HEK293T (cell line): Measurements from ENCODE around the gene FARP2.

Experiments
- CTCF ChIA-PET: fragments of 350-600 bp; formaldehyde crosslinking; extraction: SDS; loops from one replicate; lab custom pipeline; 2021; ENCODE audit warnings: antibody characterized with exemption, inconsistent platforms; lab: Yijun Ruan, JAX
- POLR2A ChIA-PET: fragments of 350-600 bp; formaldehyde crosslinking; extraction: SDS; loops from one replicate; lab custom pipeline; 2020; ENCODE audit warnings: antibody characterized with exemption, inconsistent platforms; lab: Yijun Ruan, JAX
- DNase-seq: peaks from one replicate; pipeline ENCODE4 v3.0.0; 2012; ENCODE audit warnings: mixed read lengths; ENCODE audit errors: extremely low spot score
- ARNT ChIP-seq: fragments of 450-650 bp; IDR thresholded peaks from 2 replicates; pipeline ENCODE4 v1.6.1; 2017; ENCODE audit warnings: mild to moderate bottlenecking
- BHLHE40 ChIP-seq: fragments of 450-650 bp; IDR thresholded peaks from 2 replicates; pipeline ENCODE4 v1.6.1; 2016; ENCODE audit warnings: mild to moderate bottlenecking, moderate library complexity, borderline replicate concordance
- CTBP1 ChIP-seq: fragments of 450-650 bp; IDR thresholded peaks from 2 replicates; pipeline ENCODE4 v1.6.1; 2016; ENCODE audit warnings: borderline replicate concordance
- ELF4 ChIP-seq: fragments of 450-650 bp; IDR thresholded peaks from 2 replicates; pipeline ENCODE4 v1.6.1; 2017; ENCODE audit warnings: antibody characterized with exemption
- FOXA1 ChIP-seq: fragments of 450-650 bp; IDR thresholded peaks from 2 replicates; pipeline ENCODE4 v1.6.1; 2016; ENCODE audit warnings: mild to moderate bottlenecking
- FOXK2 ChIP-seq: fragments of 450-650 bp; IDR thresholded peaks from 2 replicates; pipeline ENCODE4 v1.6.1; 2016; ENCODE audit warnings: mild to moderate bottlenecking
- FOXM1 ChIP-seq: fragments of 450-650 bp; IDR thresholded peaks from 2 replicates; pipeline ENCODE4 v1.6.1; 2017; ENCODE audit warnings: mild to moderate bottlenecking, borderline replicate concordance
- HDGF ChIP-seq: fragments of 450-650 bp; IDR thresholded peaks from 2 replicates; pipeline ENCODE4 v1.6.1; 2017; ENCODE audit warnings: antibody characterized with exemption, borderline replicate concordance
- L3MBTL2 ChIP-seq: fragments of 450-650 bp; conservative IDR thresholded peaks from 2 replicates; pipeline ENCODE4 v1.6.1; 2016; ENCODE audit warnings: mild to moderate bottlenecking
- LEF1 ChIP-seq: fragments of 450-650 bp; IDR thresholded peaks from 2 replicates; pipeline ENCODE4 v1.6.1; 2017; ENCODE audit warnings: mild to moderate bottlenecking, borderline replicate concordance
- NFRKB ChIP-seq: fragments of 450-650 bp; IDR thresholded peaks from 2 replicates; pipeline ENCODE4 v1.6.1; 2016; ENCODE audit warnings: mild to moderate bottlenecking, moderate library complexity
- SP1 ChIP-seq: fragments of 450-650 bp; IDR thresholded peaks from 2 replicates; pipeline ENCODE4 v1.6.1; 2017
- SUZ12 ChIP-seq: fragments of 450-650 bp; IDR thresholded peaks from 2 replicates; pipeline ENCODE4 v1.6.1; 2016; ENCODE audit warnings: mild to moderate bottlenecking
- TARDBP ChIP-seq: fragments of 450-650 bp; IDR thresholded peaks from 2 replicates; pipeline ENCODE4 v1.6.1; 2016
- ZNF384 ChIP-seq: fragments of 450-650 bp; IDR thresholded peaks from 2 replicates; pipeline ENCODE4 v1.6.1; 2016
- TF ChIP-seq, protein P1 (sequence below): fragments of 450-650 bp; IDR thresholded peaks from 2 replicates; pipeline ENCODE4 v1.6.1; 2016

FARP2 gene

GRCh38 chr2:241323778-241324177 is 32.3 kb upstream of the FARP2 start:
- no peak for TF ChIP-seq HDGF
- TF ChIP-seq ARNT = no peak
- TF ChIP-seq CTBP1 = no peak
- TF ChIP-seq ZNF384 = no peak
- no peak for TF ChIP-seq FOXA1
- no peak for TF ChIP-seq BHLHE40
- TF ChIP-seq SUZ12 = no peak
- TF ChIP-seq SP1 = no peak
- no peak for TF ChIP-seq LEF1
- no peak for TF ChIP-seq NFRKB
- no peak for TF ChIP-seq FOXM1
- POLR2A ChIA-PET = interaction anchor here (1.6 kb wide), 1 partner anchor 10 kb away, joined by 4 read pairs; no protein-coding TSS in a partner anchor
- DNase-seq = no peak
- CTCF ChIA-PET = interaction anchor here (0.6 kb wide), 1 partner anchor 380 kb away, joined by 8 read pairs; no protein-coding TSS in a partner anchor

GRCh38 chr2:241324775-241325174 is 31.3 kb upstream of the FARP2 start:
- TF ChIP-seq ELF4 (no peak), SP1 (no peak), TARDBP (no peak), LEF1 (no peak), BHLHE40 (no peak), CTBP1 (no peak), FOXK2 (no peak), L3MBTL2 (no peak), NFRKB (no peak), ZNF384 (no peak), ARNT (no peak), SUZ12 (no peak)
- TF ChIP-seq, protein P1, sequence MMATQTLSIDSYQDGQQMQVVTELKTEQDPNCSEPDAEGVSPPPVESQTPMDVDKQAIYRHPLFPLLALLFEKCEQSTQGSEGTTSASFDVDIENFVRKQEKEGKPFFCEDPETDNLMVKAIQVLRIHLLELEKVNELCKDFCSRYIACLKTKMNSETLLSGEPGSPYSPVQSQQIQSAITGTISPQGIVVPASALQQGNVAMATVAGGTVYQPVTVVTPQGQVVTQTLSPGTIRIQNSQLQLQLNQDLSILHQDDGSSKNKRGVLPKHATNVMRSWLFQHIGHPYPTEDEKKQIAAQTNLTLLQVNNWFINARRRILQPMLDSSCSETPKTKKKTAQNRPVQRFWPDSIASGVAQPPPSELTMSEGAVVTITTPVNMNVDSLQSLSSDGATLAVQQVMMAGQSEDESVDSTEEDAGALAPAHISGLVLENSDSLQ = no peak
- POLR2A ChIA-PET = interaction anchor here (1.4 kb wide), 1 partner anchor 10 kb away, joined by 5 read pairs; the partner anchor contains the start of gene HDLBP
- CTCF ChIA-PET = no interaction called here
- no peak for DNase-seq

DNA sequence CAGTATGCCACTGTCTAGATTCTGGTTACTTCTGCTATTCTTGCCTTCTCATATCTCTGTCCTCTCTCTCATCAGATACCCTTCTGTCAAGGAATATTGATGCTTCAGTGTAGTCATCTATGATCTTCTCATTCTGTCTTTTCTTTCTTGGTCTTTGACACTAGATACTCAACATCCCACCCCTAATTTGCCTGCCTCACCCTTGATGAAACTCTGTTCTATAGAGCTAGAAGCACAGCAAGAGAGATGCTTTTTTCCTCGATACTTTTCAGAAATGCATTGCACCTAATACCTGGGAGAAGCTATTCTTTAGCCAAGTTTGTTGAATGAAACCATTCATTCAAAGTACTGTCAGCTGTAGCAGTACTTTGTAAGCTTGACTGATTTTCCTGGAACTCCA is 30.8 kb upstream of the FARP2 start:
- ChIA-PET POLR2A (interaction anchor here (1.4 kb wide), 1 partner anchor 10 kb away, joined by 5 read pairs; the partner anchor contains the start of gene HDLBP), CTCF (no interaction called here)
- TF ChIP-seq LEF1 (no peak), BHLHE40 (no peak), CTBP1 (no peak), HDGF (no peak), SP1 (no peak), FOXM1 (no peak), NFRKB (no peak), SUZ12 (no peak), ARNT (no peak), TARDBP (no peak), ELF4 (no peak), FOXA1 (no peak), L3MBTL2 (no peak), FOXK2 (no peak)
- DNase-seq = no peak

GRCh38 chr2:241329669-241330615 is 26.1 kb upstream of the FARP2 start:
- ChIA-PET CTCF (no interaction called here), POLR2A (no interaction called here)
- TF ChIP-seq CTBP1 (no peak), ARNT (no peak), L3MBTL2 (no peak), BHLHE40 (no peak), FOXM1 (no peak), TARDBP (no peak), HDGF (no peak), FOXA1 (no peak), ELF4 (no peak), SUZ12 (no peak), SP1 (no peak), ZNF384 (no peak)
- no peak for DNase-seq

GRCh38 chr2:241330616-241330981 is 25.5 kb upstream of the FARP2 start:
- CTCF ChIA-PET = no interaction called here
- no peak for DNase-seq
- TF ChIP-seq ELF4 = no peak
- TF ChIP-seq ARNT = no peak
- no peak for TF ChIP-seq FOXK2
- no peak for TF ChIP-seq BHLHE40
- TF ChIP-seq CTBP1 = no peak
- no peak for TF ChIP-seq SUZ12
- no peak for TF ChIP-seq ZNF384
- TF ChIP-seq, protein P1 = no peak
- TF ChIP-seq LEF1 = no peak
- no peak for TF ChIP-seq L3MBTL2
- POLR2A ChIA-PET = no interaction called here

DNA sequence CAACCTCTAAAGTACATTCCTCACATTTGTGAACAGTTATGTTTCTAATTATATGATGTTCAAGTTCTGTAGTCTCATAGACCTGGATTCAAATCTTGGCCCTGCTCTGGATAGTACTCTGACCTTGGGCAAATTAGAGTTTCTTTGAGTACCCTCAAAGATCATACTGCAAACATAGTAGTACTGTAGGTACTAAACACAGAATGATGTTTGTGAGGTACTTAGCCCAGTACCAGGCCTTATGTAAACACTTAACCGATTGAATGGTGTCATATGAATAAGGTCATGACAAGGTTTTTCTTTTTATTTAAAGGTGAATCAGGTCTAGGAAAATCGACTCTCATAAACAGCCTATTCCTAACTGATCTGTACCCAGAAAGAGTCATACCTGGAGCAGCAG is 21.3 kb upstream of the FARP2 start:
- DNase-seq = no peak
- ChIA-PET CTCF (no interaction called here), POLR2A (no interaction called here)
- no peak for TF ChIP-seq L3MBTL2
- TF ChIP-seq BHLHE40 = no peak
- TF ChIP-seq FOXK2 = no peak
- no peak for TF ChIP-seq HDGF
- no peak for TF ChIP-seq NFRKB
- no peak for TF ChIP-seq ZNF384
- no peak for TF ChIP-seq SP1
- TF ChIP-seq CTBP1 = no peak
- no peak for TF ChIP-seq ELF4
- no peak for TF ChIP-seq ARNT
